Body of pancreas (tissue), 4 donors: ENCODE results near the gene GADD45B. TPM values are rescaled to one million over a fixed set of nuclear protein-coding genes. Genes with fewer than 3 reads are reported as not detected.

Experiments
- ATAC-seq: fragments of 150-250 bp; one replicate; pipeline ENCODE4 v1.9.1; 2016
- DNase-seq, 4 donors: peaks; one replicate each; pipeline ENCODE4 v3.0.0-alpha.2; 2019
- H3K27ac ChIP-seq, 4 donors: fragments of 200-600 bp; sonication (generic); 1 replicate in 3 of 4; 2 replicates in 1 of 4; pipeline versions ENCODE4 v1.5.1 to v1.6.1; 2016 to 2019; ENCODE audit warnings: mild to moderate bottlenecking in 1 of 4, mixed read lengths in 1 of 4, moderate library complexity in 1 of 4
- H3K27me3 ChIP-seq, 2 donors: fragments of 200-600 bp; sonication (generic); one replicate each; pipeline ENCODE4 v1.6.0; 2016; ENCODE audit warnings: mild to moderate bottlenecking in 1 of 2
- H3K36me3 ChIP-seq, 2 donors: fragments of 200-600 bp; sonication (generic); replicated peaks in 1 of 2; 2 replicates each; pipeline ENCODE4 v1.5.1; 2016; ENCODE audit warnings: low read depth in 2 of 2; ENCODE audit not compliant: insufficient read depth in 1 of 2
- H3K4me1 ChIP-seq: fragments of 200-600 bp; sonication (generic); one replicate; pipeline ENCODE4 v1.6.0; 2016
- H3K4me3 ChIP-seq, 2 donors: fragments of 200-600 bp; sonication (generic); 1 replicate in 1 of 2; 2 replicates in 1 of 2; pipeline ENCODE4 v1.5.1; 2016 to 2019
- H3K9me3 ChIP-seq, 3 donors: fragments of 200-600 bp; sonication (generic); 1 replicate in 2 of 3; 2 replicates in 1 of 3; pipeline ENCODE4 v1.5.1; 2016
- CTCF ChIP-seq, 7 experiments: fragments of 450-650 bp in 4 of 7; fragments of 200-600 bp in 3 of 7; sonication (generic) in 3 of 7; IDR thresholded peaks; one replicate each; pipeline ENCODE4 v1.5.1; 2016 to 2019; ENCODE audit warnings: antibody characterized with exemption in 7 of 7
- POLR2A ChIP-seq, 3 donors: fragments of 450-650 bp; IDR thresholded peaks; one replicate each; pipeline ENCODE4 v1.6.1; 2016; ENCODE audit warnings: antibody characterized with exemption in 3 of 3, mild to moderate bottlenecking in 2 of 3
- WGBS, 2 donors: methylation state at CpG; one replicate each; pipeline ENCODE4 v1.1.5; 2017; 5-methylcytosine and 5-hydroxymethylcytosine counted together
- intact Hi-C: fragments of 100-400 bp; cut with DNase I; formaldehyde crosslinking; loops from one replicate; pipeline ENCODE4 v1.15.1; 2023
- total RNA-seq, 2 donors: library from RNA; depleted of rRNA; stranded (reverse); fragments of >200 nt; gene quantifications; one replicate each; pipeline ENCODE4 v1.1.0, GENCODE V29; 2016

Gene GADD45B
- total RNA-seq, 2 donors from 2014 or later, result 68.0 to 84.7 TPM

GRCh38 chr19:2433854-2434253, 42.1 kb upstream of the GADD45B start:
- DNase-seq (no peak), ATAC-seq (no peak)
- TF ChIP-seq CTCF (IDR thresholded peaks at IDR 0.05), result no peak
- TF ChIP-seq POLR2A (IDR thresholded peaks at IDR 0.05), result no peak
- Histone ChIP-seq H3K27me3 (no peaks in the 10 kb centered on the region), H3K27ac (no peak overlapping the region), H3K9me3 (no peaks in the 10 kb centered on the region), H3K4me3 (no peak overlapping the region), H3K4me1 (no peaks in the 10 kb centered on the region), H3K36me3 (peaks cover 0 to 2% of the 10 kb centered on the region in 2 donors)
- intact Hi-C loops, result no loop called here
- WGBS, 2 donors, result 98 to 100% methylated on average over 4 to 15 of the region's 30 CpGs

- ATAC-seq (no peak), DNase-seq (no peak)
- no peaks in the 10 kb centered on the region for H3K9me3 ChIP-seq
- H3K27me3 ChIP-seq, result no peaks in the 10 kb centered on the region
- peaks cover 0 to 2% of the 10 kb centered on the region in 2 donors for H3K36me3 ChIP-seq
- H3K4me3 ChIP-seq, result no peak overlapping the region
- intact Hi-C loops, result no loop called here
- H3K4me1 ChIP-seq, result no peaks in the 10 kb centered on the region
- 94% methylated on average over 18 to 22 of the region's 22 CpGs for WGBS, 2 donors
- TF ChIP-seq CTCF (IDR thresholded peaks at IDR 0.05) (no peak), POLR2A (IDR thresholded peaks at IDR 0.05) (no peak)
- no peak overlapping the region for H3K27ac ChIP-seq
These were observed 41.7 kb upstream of the GADD45B start for GRCh38 chr19:2434267-2434666.

- WGBS, 2 donors, result 96 to 97% methylated on average over 12 to 20 of the region's 42 CpGs
- TF ChIP-seq CTCF (IDR thresholded peaks at IDR 0.05) (no peak), POLR2A (IDR thresholded peaks at IDR 0.05) (no peak)
- intact Hi-C loops, result no loop called here
- DNase-seq (no peak), ATAC-seq (no peak)
- Histone ChIP-seq H3K27me3 (no peaks in the 10 kb centered on the region), H3K4me3 (no peak overlapping the region), H3K27ac (no peak overlapping the region), H3K9me3 (no peaks in the 10 kb centered on the region), H3K4me1 (no peaks in the 10 kb centered on the region), H3K36me3 (peaks cover 0 to 2% of the 10 kb centered on the region in 2 donors)
These were observed 41.1 kb upstream of the GADD45B start for GRCh38 chr19:2434721-2435265.

GRCh38 chr19:2436384-2436783, 39.5 kb upstream of the GADD45B start:
- Histone ChIP-seq H3K4me1 (no peaks in the 10 kb centered on the region), H3K36me3 (peaks cover 0 to 2% of the 10 kb centered on the region in 2 donors), H3K9me3 (no peaks in the 10 kb centered on the region), H3K27me3 (no peaks in the 10 kb centered on the region), H3K4me3 (no peak overlapping the region), H3K27ac (no peak overlapping the region)
- intact Hi-C loops, result no loop called here
- ATAC-seq, result no peak
- no peak for DNase-seq
- WGBS, 2 donors, result 94 to 96% methylated on average over 25 to 39 of the region's 39 CpGs
- no peak for TF ChIP-seq POLR2A (IDR thresholded peaks at IDR 0.05)
- TF ChIP-seq CTCF (IDR thresholded peaks at IDR 0.05), result no peak

GRCh38 chr19:2436926-2437325, 39.0 kb upstream of the GADD45B start:
- WGBS, 2 donors, result 90 to 95% methylated on average over 8 to 14 of the region's 15 CpGs
- Histone ChIP-seq H3K27ac (no peak overlapping the region), H3K36me3 (peaks cover 0 to 2% of the 10 kb centered on the region in 2 donors), H3K4me3 (no peak overlapping the region), H3K27me3 (no peaks in the 10 kb centered on the region), H3K4me1 (no peaks in the 10 kb centered on the region), H3K9me3 (no peaks in the 10 kb centered on the region)
- TF ChIP-seq CTCF (IDR thresholded peaks at IDR 0.05), result no peak
- no peak for TF ChIP-seq POLR2A (IDR thresholded peaks at IDR 0.05)
- no peak for ATAC-seq
- intact Hi-C loops, result no loop called here
- no peak for DNase-seq
